H1 (cell line): Measurements from ENCODE around the gene ALG9. TPM values are rescaled to one million over a fixed set of nuclear protein-coding genes. Genes with fewer than 3 reads are reported as not detected.

Experiments
- CTCF ChIA-PET: fragments of 300-600 bp; sonication (Branson Sonifier 250); formaldehyde crosslinking; loops from one replicate; lab custom pipeline; 2021; ENCODE audit not compliant: partially characterized antibody; lab: Charles Lee
- POLR2A ChIA-PET: fragments of 300-600 bp; sonication (Branson Sonifier 250); formaldehyde crosslinking; loops from one replicate; lab custom pipeline; 2021; ENCODE audit warnings: inconsistent platforms; ENCODE audit not compliant: partially characterized antibody; lab: Charles Lee
- DNase-seq, 2 experiments: peaks; one replicate each; pipeline versions ENCODE4 v3.0.0 to v3.0.0-alpha.2; 2010 to 2022; ENCODE audit warnings: low spot score in 2 of 2, low read depth in 1 of 2, mixed read lengths in 1 of 2
- FAIRE-seq: peaks from 2 replicates; lab custom pipeline; 2011; peaks lifted over from hg19 to GRCh38; lab: Jason Lieb, UNC
- H2AFZ ChIP-seq: 2 replicates; pipeline ENCODE4 v1.8.1; 2012; ENCODE audit warnings: low read length, inconsistent platforms
- H2AK5ac ChIP-seq: 2 replicates; pipeline ENCODE4 v1.6.1; 2013; ENCODE audit warnings: low read depth, low read length
- H2BK120ac ChIP-seq: replicated peaks from 2 replicates; pipeline ENCODE3; 2013; ENCODE audit warnings: low read depth, low read length, inconsistent platforms
- H2BK12ac ChIP-seq: 2 replicates; pipeline ENCODE4 v1.6.1; 2013; ENCODE audit warnings: low read depth, low read length
- H2BK15ac ChIP-seq: 2 replicates; pipeline ENCODE4 v1.6.1; 2013; ENCODE audit warnings: low read length
- H2BK20ac ChIP-seq: 2 replicates; pipeline ENCODE4 v1.6.1; 2013; ENCODE audit warnings: low read length
- H2BK5ac ChIP-seq: 2 replicates; pipeline ENCODE4 v1.6.1; 2013; ENCODE audit warnings: low read depth, low read length
- H3K14ac ChIP-seq: 2 replicates; pipeline ENCODE4 v1.6.1; 2013; ENCODE audit warnings: inconsistent platforms; ENCODE audit not compliant: insufficient read length
- H3K18ac ChIP-seq: 2 replicates; pipeline ENCODE4 v1.6.1; 2013; ENCODE audit warnings: low read length; ENCODE audit errors: extremely low read depth
- H3K23ac ChIP-seq: 2 replicates; pipeline ENCODE4 v1.6.1; 2013; ENCODE audit warnings: inconsistent platforms; ENCODE audit not compliant: insufficient read length
- H3K23me2 ChIP-seq: 2 replicates; pipeline ENCODE4 v1.6.1; 2013; ENCODE audit warnings: low read depth, low read length
- H3K27ac ChIP-seq: 2 replicates; pipeline ENCODE4 v1.6.1; 2011; ENCODE audit warnings: low read depth, low read length, inconsistent platforms
- H3K27me3 ChIP-seq, 4 experiments: replicated peaks in 1 of 4; 1 replicate in 1 of 4; 2 replicates in 3 of 4; pipeline versions ENCODE4 v1.6.1 to v1.8.1; 2011 to 2013; ENCODE audit warnings: low read length in 3 of 4, mild to moderate bottlenecking in 3 of 4, inconsistent platforms in 2 of 4, mixed read lengths in 2 of 4, moderate library complexity in 1 of 4; ENCODE audit not compliant: control insufficient read depth in 3 of 4, insufficient read depth in 3 of 4; ENCODE audit errors: extremely low read depth in 1 of 4
- H3K36me3 ChIP-seq, 4 experiments: 2 replicates each; pipeline versions ENCODE4 v1.6.1 to v1.8.1; 2011 to 2013; ENCODE audit warnings: mild to moderate bottlenecking in 4 of 4, low read length in 3 of 4, moderate library complexity in 2 of 4, control low read depth in 1 of 4, inconsistent platforms in 1 of 4; ENCODE audit not compliant: insufficient read depth in 4 of 4, control insufficient read depth in 2 of 4
- H3K4ac ChIP-seq: replicated peaks from 2 replicates; pipeline ENCODE3; 2013; ENCODE audit warnings: low read length, low read depth, mixed read lengths, inconsistent platforms; ENCODE audit not compliant: insufficient read length
- H3K4me1 ChIP-seq, 4 experiments: replicated peaks in 1 of 4; 1 replicate in 1 of 4; 2 replicates in 3 of 4; pipeline versions ENCODE4 v1.6.1 to v1.8.1; 2011 to 2013; ENCODE audit warnings: low read length in 3 of 4, inconsistent platforms in 2 of 4, mixed read lengths in 1 of 4; ENCODE audit not compliant: insufficient read depth in 4 of 4, control insufficient read depth in 3 of 4
- H3K4me2 ChIP-seq, 2 experiments: 2 replicates each; pipeline versions ENCODE4 v1.6.1 to v1.8.1; 2011 to 2013; ENCODE audit warnings: low read depth in 2 of 2, low read length in 2 of 2, control low read depth in 1 of 2, inconsistent platforms in 1 of 2, mild to moderate bottlenecking in 1 of 2; ENCODE audit not compliant: insufficient read depth in 1 of 2
- H3K4me3 ChIP-seq, 4 experiments: fragments of 200-600, 300-600 bp in 1 of 4; sonication (generic), shearing (Covaris generic), sonication (Bioruptor Twin) in 1 of 4; 2 replicates each; pipeline versions ENCODE4 v1.5.1 to v1.8.1; 2011 to 2016; ENCODE audit warnings: low read length in 4 of 4, low read depth in 3 of 4, control low read depth in 2 of 4, inconsistent platforms in 2 of 4, mild to moderate bottlenecking in 2 of 4, mixed read lengths in 1 of 4, moderate library complexity in 1 of 4; ENCODE audit not compliant: insufficient read depth in 2 of 4; ENCODE audit errors: extremely low read depth in 1 of 4
- H3K56ac ChIP-seq: replicated peaks from 2 replicates; pipeline ENCODE3; 2013; ENCODE audit warnings: low read depth, mild to moderate bottlenecking, mixed read lengths, low read length, inconsistent platforms; ENCODE audit not compliant: insufficient read length
- H3K79me1 ChIP-seq: 2 replicates; pipeline ENCODE4 v1.6.1; 2013; ENCODE audit warnings: low read depth, low read length, control low read depth
- H3K79me2 ChIP-seq, 2 experiments: 2 replicates each; pipeline versions ENCODE4 v1.6.1 to v1.8.1; 2012 to 2013; ENCODE audit warnings: low read length in 2 of 2, mild to moderate bottlenecking in 2 of 2, inconsistent platforms in 1 of 2; ENCODE audit not compliant: insufficient read depth in 2 of 2, control insufficient read depth in 1 of 2
- H3K9ac ChIP-seq, 4 experiments: replicated peaks in 1 of 4; 1 replicate in 1 of 4; 2 replicates in 3 of 4; pipeline versions ENCODE4 v1.6.1 to v1.8.1; 2011 to 2013; ENCODE audit warnings: low read depth in 3 of 4, low read length in 3 of 4, control low read depth in 2 of 4, mild to moderate bottlenecking in 2 of 4, moderate library complexity in 2 of 4, inconsistent platforms in 1 of 4; ENCODE audit errors: extremely low read depth in 1 of 4
- H3K9me3 ChIP-seq, 2 experiments: 2 replicates each; pipeline versions ENCODE4 v1.6.1 to v1.8.1; 2012 to 2013; ENCODE audit warnings: mild to moderate bottlenecking in 2 of 2, moderate library complexity in 2 of 2, control low read depth in 1 of 2, inconsistent platforms in 1 of 2, low read depth in 1 of 2, low read length in 1 of 2, mixed read lengths in 1 of 2; ENCODE audit not compliant: insufficient read depth in 2 of 2
- H4K20me1 ChIP-seq, 2 experiments: replicated peaks in 1 of 2; 2 replicates each; pipeline versions ENCODE3 to v1.8.1; 2011 to 2013; ENCODE audit warnings: inconsistent platforms in 2 of 2, low read length in 2 of 2, mild to moderate bottlenecking in 1 of 2; ENCODE audit not compliant: insufficient read depth in 2 of 2, control insufficient read depth in 1 of 2
- H4K5ac ChIP-seq: 2 replicates; pipeline ENCODE4 v1.6.1; 2013; ENCODE audit warnings: low read length, low read depth, mixed read lengths, inconsistent platforms; ENCODE audit not compliant: insufficient read length
- H4K8ac ChIP-seq: 2 replicates; pipeline ENCODE4 v1.8.0; 2013; ENCODE audit warnings: mild to moderate bottlenecking, moderate library complexity, low read length, inconsistent platforms; ENCODE audit not compliant: insufficient read depth; ENCODE audit errors: extremely low read depth
- H4K91ac ChIP-seq: replicated peaks from 2 replicates; pipeline ENCODE3; 2013; ENCODE audit warnings: low read length, mixed read lengths, inconsistent platforms; ENCODE audit not compliant: insufficient read length
- CBX5 ChIP-seq: fragments of 300-800, 300-1000 bp; sonication (generic); IDR thresholded peaks from 2 replicates; pipeline ENCODE4 v1.7.1; 2016; ENCODE audit warnings: antibody characterized with exemption, low read length, low read depth
- CTBP2 ChIP-seq: IDR thresholded peaks from 2 replicates; pipeline ENCODE4 v1.7.0; 2011; ENCODE audit warnings: borderline replicate concordance, mild to moderate bottlenecking, moderate library complexity, mixed read lengths, low read length; ENCODE audit not compliant: insufficient read depth, insufficient read length
- GABPA ChIP-seq: IDR thresholded peaks from 2 replicates; pipeline ENCODE4 v1.6.1; 2011; ENCODE audit warnings: mild to moderate bottlenecking, low read length, moderate library complexity, borderline replicate concordance; ENCODE audit not compliant: insufficient read depth
- HDAC2 ChIP-seq, 2 experiments: fragments of 300-600 bp in 1 of 2; sonication (generic) in 1 of 2; IDR thresholded peaks; 2 replicates each; pipeline ENCODE4 v1.6.1; 2011 to 2012; ENCODE audit warnings: low read depth in 2 of 2, low read length in 2 of 2, mild to moderate bottlenecking in 2 of 2, moderate library complexity in 2 of 2, borderline replicate concordance in 1 of 2, inconsistent platforms in 1 of 2
- HDAC6 ChIP-seq: IDR thresholded peaks from one replicate; pipeline ENCODE4 v1.7.1; 2012; ENCODE audit warnings: low read depth, mild to moderate bottlenecking, inconsistent platforms, low read length, moderate library complexity
- JUN ChIP-seq: IDR thresholded peaks from 2 replicates; pipeline ENCODE4 v1.6.1; 2011; ENCODE audit warnings: low read depth, mild to moderate bottlenecking, improper control_type of control experiment, low read length
- KDM5A ChIP-seq: fragments of 200-600 bp; IDR thresholded peaks from 2 replicates; pipeline ENCODE4 v1.7.1; 2012; ENCODE audit warnings: mild to moderate bottlenecking, low read length, inconsistent platforms, mixed read lengths
- POU5F1 ChIP-seq: IDR thresholded peaks from 2 replicates; pipeline ENCODE4 v1.6.1; 2011; ENCODE audit warnings: low read depth, mild to moderate bottlenecking, low read length, moderate library complexity
- SP2 ChIP-seq: IDR thresholded peaks from 2 replicates; pipeline ENCODE4 v1.6.1; 2012; ENCODE audit warnings: mild to moderate bottlenecking, low read length, inconsistent platforms
- SUZ12 ChIP-seq: fragments of 200-600 bp; sonication (generic); IDR thresholded peaks from 2 replicates; pipeline ENCODE4 v1.6.1; 2012; ENCODE audit warnings: mild to moderate bottlenecking, inconsistent platforms, low read length, moderate library complexity, mixed read lengths
- ZNF274 ChIP-seq: IDR thresholded peaks from 2 replicates; pipeline ENCODE4 v1.7.0; 2012; ENCODE audit warnings: low read length, borderline replicate concordance; ENCODE audit errors: extremely low read depth
- WGBS, 2 experiments: shearing (Covaris generic) in 1 of 2; methylation state at CpG; one replicate each; pipeline versions ENCODE4 v1.1.6 to v1.1.7; 2013 to 2015; ENCODE audit warnings: low lambda C conversion rate in 2 of 2, mixed read lengths in 2 of 2, inconsistent platforms in 1 of 2, low coverage in 1 of 2, missing lambda C conversion rate in 1 of 2; ENCODE audit not compliant: insufficient replicate concordance in 2 of 2, insufficient coverage in 1 of 2, insufficient read length in 1 of 2; ENCODE audit errors: extremely low coverage in 1 of 2, missing lambda C conversion rate in 1 of 2; 5-methylcytosine and 5-hydroxymethylcytosine counted together
- polyA plus RNA-seq, 7 experiments: library from polyadenylated mRNA; depleted of rRNA in 3 of 7; stranded (reverse) in 5 of 7; unstranded in 2 of 7; fragments of >200 nt in 5 of 7; fragments of 200-250 nt in 2 of 7; gene quantifications; 1 replicate in 5 of 7; 2 replicates in 1 of 7; 4 replicates in 1 of 7; pipeline versions ENCODE4 v1.2.1 to v1.2.3, GENCODE V29; 2011 to 2013; ENCODE audit warnings: missing spikeins in 2 of 7, mixed read lengths in 2 of 7
- total RNA-seq: library from RNA; stranded (reverse); fragmentation: NEBNext Ultra II Directional; extraction: Animal tissue kit (Norgen Biotek cat#: 25700); gene quantifications from 2 replicates; pipeline ENCODE4 v1.2.1, GENCODE V29; 2021

Gene ALG9
- total and polyA plus RNA-seq, 2 of the 8 experiments (the other 6 are each of a cell fraction or from before 2014, with no cell fraction given), result 23.5 to 24.5 TPM

DNA sequence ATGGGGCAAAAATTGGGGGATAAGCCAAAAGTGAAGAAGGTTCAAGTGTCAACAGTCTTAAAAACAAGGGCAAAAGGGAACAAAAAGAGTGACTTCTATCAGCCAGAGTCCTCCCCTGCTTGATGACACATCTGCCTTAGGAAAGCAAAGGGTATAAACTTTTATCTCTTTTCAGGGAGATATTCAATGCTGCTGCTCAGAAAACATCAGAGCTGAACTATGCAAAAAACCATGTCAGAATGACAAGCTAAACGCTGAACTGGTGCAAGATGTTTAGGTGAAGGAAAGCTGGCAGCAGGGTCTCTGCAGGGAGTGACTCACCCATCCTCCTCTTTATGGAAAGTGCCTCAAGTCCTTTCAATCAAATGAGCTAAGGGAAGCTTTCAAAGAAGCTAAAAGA, 24.7 kb downstream of the ALG9 start:
- H2BK15ac ChIP-seq, result no peak overlapping the region
- no peak overlapping the region for H3K4me3 ChIP-seq
- H3K36me3 ChIP-seq, result peaks cover 0 to 5% (median 0%) of the 10 kb centered on the region in 4 experiments; a peak in 1 of 8 replicates
- ChIA-PET CTCF (interaction anchor here (0.6 to 2.4 kb wide), 14 partner anchors 11 to 417 kb away, joined by 3 to 10 read pairs (median 3); partner anchors contain the start of gene SIK2), POLR2A (interaction anchor here (0.6 to 1.7 kb wide), 2 partner anchors 25 to 82 kb away, joined by 3 to 4 read pairs; partner anchors contain the start of gene ALG9)
- no peaks in the 10 kb centered on the region for H3K9me3 ChIP-seq
- WGBS, 2 experiments, result 71% methylated on average over 1 of the region's 1 CpG; no CpG with 5 or more reads in 1 of the 2 experiments
- H3K79me2 ChIP-seq, result no peaks in the 10 kb centered on the region
- DNase-seq, result no peak
- no peak overlapping the region for H2BK5ac ChIP-seq
- no peak overlapping the region for H2AK5ac ChIP-seq
- H3K18ac ChIP-seq, result no peak overlapping the region
- no peak for FAIRE-seq
- H2BK20ac ChIP-seq, result no peak overlapping the region
- H4K8ac ChIP-seq, result no peak overlapping the region
- peak overlapping the region in 1 of 4 experiments; percentile 14; a peak in 1 of 7 replicates for H3K9ac ChIP-seq
- no peak overlapping the region for H3K4ac ChIP-seq
- no peak overlapping the region for H2AFZ ChIP-seq
- H3K14ac ChIP-seq, result no peak overlapping the region
- H3K4me1 ChIP-seq, result no peaks in the 10 kb centered on the region; a peak in 1 of 7 replicates
- H4K91ac ChIP-seq, result no peak overlapping the region
- no peak overlapping the region for H3K56ac ChIP-seq
- no peaks in the 10 kb centered on the region for H3K79me1 ChIP-seq
- no peak overlapping the region for H3K27ac ChIP-seq
- H2BK12ac ChIP-seq, result no peak overlapping the region
- no peak overlapping the region for H3K23ac ChIP-seq
- H4K5ac ChIP-seq, result no peak overlapping the region
- H3K4me2 ChIP-seq, result no peak overlapping the region
- no peaks in the 10 kb centered on the region for H3K27me3 ChIP-seq
- no peaks in the 10 kb centered on the region for H3K23me2 ChIP-seq
- no peak overlapping the region for H2BK120ac ChIP-seq
- no peaks in the 10 kb centered on the region for H4K20me1 ChIP-seq
- TF ChIP-seq CTBP2 (no peak), CBX5 (no peak), ZNF274 (no peak), HDAC2 (IDR thresholded peaks at IDR 0.05; ENCODE audit: borderline replicate concordance in 1 of 2, low read depth in 2 of 2, low read length in 2 of 2) (no peak), SP2 (no peak), POU5F1 (no peak), KDM5A (no peak), HDAC6 (no peak), SUZ12 (no peak), GABPA (no peak), JUN (no peak)
